ENCODE results near the gene OGDH. TPM values are rescaled to one million over a fixed set of nuclear protein-coding genes. Genes with fewer than 3 reads are reported as not detected.

Gene OGDH
- total and polyA plus RNA-seq, 2 experiments from 2014 or later = 13.5 to 76.9 TPM

DNA sequence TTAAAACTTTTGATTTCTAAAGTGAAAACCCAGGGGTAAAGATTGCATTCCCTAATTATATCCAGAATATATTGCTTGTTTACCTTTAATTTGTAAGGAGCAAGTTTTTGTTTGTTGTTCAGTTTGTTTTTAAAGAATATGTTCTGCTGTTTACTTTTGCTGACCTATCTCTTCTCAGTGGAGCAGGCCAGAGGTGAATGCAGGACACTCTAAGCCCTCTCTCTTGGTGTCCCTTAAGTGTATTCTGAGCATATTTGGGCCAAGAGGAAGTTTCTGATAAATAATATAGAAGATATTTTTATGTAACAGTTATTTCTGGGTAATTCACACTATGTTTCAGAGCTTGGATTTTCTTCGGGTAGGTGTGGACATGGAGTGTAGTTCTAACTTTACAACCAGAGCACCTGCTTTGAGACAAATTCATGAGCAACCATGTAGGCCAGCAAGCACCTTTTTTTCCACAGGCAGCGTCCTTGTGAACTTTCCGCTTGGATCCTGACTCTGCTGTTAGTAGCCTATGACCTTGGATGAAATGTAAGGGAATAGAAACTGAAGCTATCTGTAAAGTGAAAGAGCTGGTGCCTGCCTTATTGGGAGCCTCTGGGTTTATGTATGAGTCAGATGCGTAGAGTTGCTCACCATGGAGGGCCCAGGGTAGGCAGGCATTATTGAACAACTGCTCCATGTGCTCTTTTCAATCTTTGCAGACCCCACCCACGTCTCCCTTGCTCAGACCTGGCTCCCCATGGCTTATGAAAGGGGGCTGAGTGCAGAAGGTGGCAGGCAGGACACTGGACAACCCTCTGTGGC lies 16.1 kb downstream of the OGDH start:
- peaks cover 14% of the 10 kb centered on the region for H3K36me3 Mint-ChIP-seq (ENCODE audit: low read depth)
- H3K4me3 Mint-ChIP-seq = no peak overlapping the region
- no peaks in the 10 kb centered on the region for H3K9me3 Mint-ChIP-seq
- peaks cover 33% of the 10 kb centered on the region for H4K20me1 ChIP-seq (replicated peaks; ENCODE audit: insufficient read depth)
- peaks cover 2% of the 10 kb centered on the region; the same call in 1 of the 2 replicates for H3K4me1 ChIP-seq (ENCODE audit: insufficient read depth)
- DNase-seq (ENCODE audit: low spot score) (no peak), ATAC-seq (no peak)
- H3K36me3 ChIP-seq (ENCODE audit: insufficient read depth) = no peaks in the 10 kb centered on the region; the same call in 1 of the 2 replicates
- H3K9me2 ChIP-seq (ENCODE audit: insufficient read depth) = no peaks in the 10 kb centered on the region
- H3K27me3 ChIP-seq (ENCODE audit: insufficient read depth) = no peaks in the 10 kb centered on the region
- peaks cover 12% of the 10 kb centered on the region for H3K4me1 Mint-ChIP-seq
- no peak for TF ChIP-seq ZNF331 (CRISPR knock-in tag; IDR thresholded peaks at IDR 0.05; ENCODE audit: low read depth)
- TF ChIP-seq EZH2phosphoT487 (IDR thresholded peaks at IDR 0.05; ENCODE audit: unreplicated experiment) = no peak
- TF ChIP-seq, protein P1, sequence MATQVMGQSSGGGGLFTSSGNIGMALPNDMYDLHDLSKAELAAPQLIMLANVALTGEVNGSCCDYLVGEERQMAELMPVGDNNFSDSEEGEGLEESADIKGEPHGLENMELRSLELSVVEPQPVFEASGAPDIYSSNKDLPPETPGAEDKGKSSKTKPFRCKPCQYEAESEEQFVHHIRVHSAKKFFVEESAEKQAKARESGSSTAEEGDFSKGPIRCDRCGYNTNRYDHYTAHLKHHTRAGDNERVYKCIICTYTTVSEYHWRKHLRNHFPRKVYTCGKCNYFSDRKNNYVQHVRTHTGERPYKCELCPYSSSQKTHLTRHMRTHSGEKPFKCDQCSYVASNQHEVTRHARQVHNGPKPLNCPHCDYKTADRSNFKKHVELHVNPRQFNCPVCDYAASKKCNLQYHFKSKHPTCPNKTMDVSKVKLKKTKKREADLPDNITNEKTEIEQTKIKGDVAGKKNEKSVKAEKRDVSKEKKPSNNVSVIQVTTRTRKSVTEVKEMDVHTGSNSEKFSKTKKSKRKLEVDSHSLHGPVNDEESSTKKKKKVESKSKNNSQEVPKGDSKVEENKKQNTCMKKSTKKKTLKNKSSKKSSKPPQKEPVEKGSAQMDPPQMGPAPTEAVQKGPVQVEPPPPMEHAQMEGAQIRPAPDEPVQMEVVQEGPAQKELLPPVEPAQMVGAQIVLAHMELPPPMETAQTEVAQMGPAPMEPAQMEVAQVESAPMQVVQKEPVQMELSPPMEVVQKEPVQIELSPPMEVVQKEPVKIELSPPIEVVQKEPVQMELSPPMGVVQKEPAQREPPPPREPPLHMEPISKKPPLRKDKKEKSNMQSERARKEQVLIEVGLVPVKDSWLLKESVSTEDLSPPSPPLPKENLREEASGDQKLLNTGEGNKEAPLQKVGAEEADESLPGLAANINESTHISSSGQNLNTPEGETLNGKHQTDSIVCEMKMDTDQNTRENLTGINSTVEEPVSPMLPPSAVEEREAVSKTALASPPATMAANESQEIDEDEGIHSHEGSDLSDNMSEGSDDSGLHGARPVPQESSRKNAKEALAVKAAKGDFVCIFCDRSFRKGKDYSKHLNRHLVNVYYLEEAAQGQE (IDR thresholded peaks at IDR 0.05; ENCODE audit: unreplicated experiment) = no peak
- no peak for TF ChIP-seq ZNF114 (CRISPR knock-in tag; IDR thresholded peaks at IDR 0.05)
- H3F3A ChIP-seq (replicated peaks; ENCODE audit: low read depth) = no peaks in the 10 kb centered on the region
- H3K4me3 ChIP-seq = no peak overlapping the region
- no peak overlapping the region for H2AFZ ChIP-seq
- no peak overlapping the region for H3K27ac ChIP-seq (ENCODE audit: low read depth)
- H3K27ac Mint-ChIP-seq = peak overlapping the region; percentile 12; the same call in 1 of the 2 replicates
- no peak overlapping the region for H3K4me2 ChIP-seq
- H3K79me2 ChIP-seq (replicated peaks; ENCODE audit: insufficient read depth) = peaks cover 81% of the 10 kb centered on the region
- H3K27me3 Mint-ChIP-seq (ENCODE audit: insufficient read depth, low read depth, poor library complexity) = peaks cover 12% of the 10 kb centered on the region

DNA sequence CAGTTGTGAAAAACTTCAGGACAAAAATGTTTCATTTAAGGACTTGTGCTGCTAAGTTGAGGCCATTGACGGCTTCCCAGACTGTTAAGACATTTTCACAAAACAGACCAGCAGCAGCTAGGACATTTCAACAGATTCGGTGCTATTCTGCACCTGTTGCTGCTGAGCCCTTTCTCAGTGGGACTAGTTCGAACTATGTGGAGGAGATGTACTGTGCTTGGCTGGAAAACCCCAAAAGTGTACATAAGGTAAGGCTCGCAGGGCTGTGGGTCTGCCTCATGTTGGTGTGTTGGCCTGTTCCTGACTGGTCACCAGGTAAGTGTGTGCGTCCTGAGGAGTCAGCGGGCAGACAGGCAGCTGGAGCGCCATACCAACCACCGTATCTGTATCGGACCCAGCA lies 17.9 kb downstream of the OGDH start:
- Mint-ChIP-seq H3K27me3 (ENCODE audit: insufficient read depth, low read depth, poor library complexity) (peaks cover 10% of the 10 kb centered on the region), H3K4me3 (no peak overlapping the region), H3K36me3 (ENCODE audit: low read depth) (peaks cover 14% of the 10 kb centered on the region), H3K4me1 (no peaks in the 10 kb centered on the region; the same call in 1 of the 3 replicates), H3K9me3 (no peaks in the 10 kb centered on the region), H3K27ac (peak overlapping the region; percentile 62; the same call in 1 of the 2 replicates)
- H3K4me1 ChIP-seq (ENCODE audit: insufficient read depth) = no peaks in the 10 kb centered on the region
- peaks cover 63% of the 10 kb centered on the region for H3K79me2 ChIP-seq (replicated peaks; ENCODE audit: insufficient read depth)
- H3K4me3 ChIP-seq = no peak overlapping the region
- H3K27me3 ChIP-seq (ENCODE audit: insufficient read depth) = no peaks in the 10 kb centered on the region
- no peak overlapping the region for H3K4me2 ChIP-seq
- DNase-seq (ENCODE audit: low spot score) (no peak), ATAC-seq (no peak)
- H3K9me2 ChIP-seq (ENCODE audit: insufficient read depth) = no peaks in the 10 kb centered on the region
- H3K27ac ChIP-seq (ENCODE audit: low read depth) = no peak overlapping the region
- no peak overlapping the region for H2AFZ ChIP-seq
- H3K36me3 ChIP-seq (ENCODE audit: insufficient read depth) = no peaks in the 10 kb centered on the region; the same call in 1 of the 2 replicates
- peaks cover 34% of the 10 kb centered on the region for H4K20me1 ChIP-seq (replicated peaks; ENCODE audit: insufficient read depth)
- H3F3A ChIP-seq (replicated peaks; ENCODE audit: low read depth) = no peaks in the 10 kb centered on the region
- TF ChIP-seq STAT1 (IDR thresholded peaks at IDR 0.05; ENCODE audit: unreplicated experiment) (no peak), EZH2phosphoT487 (IDR thresholded peaks at IDR 0.05; ENCODE audit: unreplicated experiment) (no peak), JUNB (IDR thresholded peaks at IDR 0.05; ENCODE audit: unreplicated experiment) (no peak), NANOG (IDR thresholded peaks at IDR 0.05; ENCODE audit: borderline replicate concordance) (no peak), CREB1 (CRISPR knock-in tag; IDR thresholded peaks at IDR 0.05; ENCODE audit: low read depth) (no peak), POLR2AphosphoS5 (IDR thresholded peaks at IDR 0.05; ENCODE audit: low read depth) (no peak)
- TF ChIP-seq, protein P2, sequence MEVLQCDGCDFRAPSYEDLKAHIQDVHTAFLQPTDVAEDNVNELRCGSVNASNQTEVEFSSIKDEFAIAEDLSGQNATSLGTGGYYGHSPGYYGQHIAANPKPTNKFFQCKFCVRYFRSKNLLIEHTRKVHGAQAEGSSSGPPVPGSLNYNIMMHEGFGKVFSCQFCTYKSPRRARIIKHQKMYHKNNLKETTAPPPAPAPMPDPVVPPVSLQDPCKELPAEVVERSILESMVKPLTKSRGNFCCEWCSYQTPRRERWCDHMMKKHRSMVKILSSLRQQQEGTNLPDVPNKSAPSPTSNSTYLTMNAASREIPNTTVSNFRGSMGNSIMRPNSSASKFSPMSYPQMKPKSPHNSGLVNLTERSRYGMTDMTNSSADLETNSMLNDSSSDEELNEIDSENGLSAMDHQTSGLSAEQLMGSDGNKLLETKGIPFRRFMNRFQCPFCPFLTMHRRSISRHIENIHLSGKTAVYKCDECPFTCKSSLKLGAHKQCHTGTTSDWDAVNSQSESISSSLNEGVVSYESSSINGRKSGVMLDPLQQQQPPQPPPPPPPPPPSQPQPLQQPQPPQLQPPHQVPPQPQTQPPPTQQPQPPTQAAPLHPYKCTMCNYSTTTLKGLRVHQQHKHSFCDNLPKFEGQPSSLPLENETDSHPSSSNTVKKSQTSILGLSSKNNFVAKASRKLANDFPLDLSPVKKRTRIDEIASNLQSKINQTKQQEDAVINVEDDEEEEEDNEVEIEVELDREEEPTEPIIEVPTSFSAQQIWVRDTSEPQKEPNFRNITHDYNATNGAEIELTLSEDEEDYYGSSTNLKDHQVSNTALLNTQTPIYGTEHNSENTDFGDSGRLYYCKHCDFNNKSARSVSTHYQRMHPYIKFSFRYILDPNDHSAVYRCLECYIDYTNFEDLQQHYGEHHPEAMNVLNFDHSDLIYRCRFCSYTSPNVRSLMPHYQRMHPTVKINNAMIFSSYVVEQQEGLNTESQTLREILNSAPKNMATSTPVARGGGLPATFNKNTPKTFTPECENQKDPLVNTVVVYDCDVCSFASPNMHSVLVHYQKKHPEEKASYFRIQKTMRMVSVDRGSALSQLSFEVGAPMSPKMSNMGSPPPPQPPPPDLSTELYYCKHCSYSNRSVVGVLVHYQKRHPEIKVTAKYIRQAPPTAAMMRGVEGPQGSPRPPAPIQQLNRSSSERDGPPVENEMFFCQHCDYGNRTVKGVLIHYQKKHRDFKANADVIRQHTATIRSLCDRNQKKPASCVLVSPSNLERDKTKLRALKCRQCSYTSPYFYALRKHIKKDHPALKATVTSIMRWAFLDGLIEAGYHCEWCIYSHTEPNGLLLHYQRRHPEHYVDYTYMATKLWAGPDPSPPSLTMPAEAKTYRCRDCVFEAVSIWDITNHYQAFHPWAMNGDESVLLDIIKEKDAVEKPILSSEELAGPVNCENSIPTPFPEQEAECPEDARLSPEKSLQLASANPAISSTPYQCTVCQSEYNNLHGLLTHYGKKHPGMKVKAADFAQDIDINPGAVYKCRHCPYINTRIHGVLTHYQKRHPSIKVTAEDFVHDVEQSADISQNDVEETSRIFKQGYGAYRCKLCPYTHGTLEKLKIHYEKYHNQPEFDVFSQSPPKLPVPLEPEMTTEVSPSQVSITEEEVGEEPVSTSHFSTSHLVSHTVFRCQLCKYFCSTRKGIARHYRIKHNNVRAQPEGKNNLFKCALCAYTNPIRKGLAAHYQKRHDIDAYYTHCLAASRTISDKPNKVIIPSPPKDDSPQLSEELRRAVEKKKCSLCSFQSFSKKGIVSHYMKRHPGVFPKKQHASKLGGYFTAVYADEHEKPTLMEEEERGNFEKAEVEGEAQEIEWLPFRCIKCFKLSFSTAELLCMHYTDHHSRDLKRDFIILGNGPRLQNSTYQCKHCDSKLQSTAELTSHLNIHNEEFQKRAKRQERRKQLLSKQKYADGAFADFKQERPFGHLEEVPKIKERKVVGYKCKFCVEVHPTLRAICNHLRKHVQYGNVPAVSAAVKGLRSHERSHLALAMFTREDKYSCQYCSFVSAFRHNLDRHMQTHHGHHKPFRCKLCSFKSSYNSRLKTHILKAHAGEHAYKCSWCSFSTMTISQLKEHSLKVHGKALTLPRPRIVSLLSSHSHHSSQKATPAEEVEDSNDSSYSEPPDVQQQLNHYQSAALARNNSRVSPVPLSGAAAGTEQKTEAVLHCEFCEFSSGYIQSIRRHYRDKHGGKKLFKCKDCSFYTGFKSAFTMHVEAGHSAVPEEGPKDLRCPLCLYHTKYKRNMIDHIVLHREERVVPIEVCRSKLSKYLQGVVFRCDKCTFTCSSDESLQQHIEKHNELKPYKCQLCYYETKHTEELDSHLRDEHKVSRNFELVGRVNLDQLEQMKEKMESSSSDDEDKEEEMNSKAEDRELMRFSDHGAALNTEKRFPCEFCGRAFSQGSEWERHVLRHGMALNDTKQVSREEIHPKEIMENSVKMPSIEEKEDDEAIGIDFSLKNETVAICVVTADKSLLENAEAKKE (CRISPR knock-in tag; IDR thresholded peaks at IDR 0.05) = no peak

Data from GM23338 (cell line).